Measurements from ENCODE around the gene EFNA2.

EFNA2 gene

GRCh38 chr19:1269065-1269477, 16.6 kb upstream of the EFNA2 start, which contains the start of gene CIRBP:
Gene CIRBP, plus strand, starts transcription at chr19:1269332. Its CDS starts 1,602 bp downstream, at chr19:1270934.
- H3K4me3 ChIP-seq (ENCODE audit: low read depth, low read length) = peak within 1 kb of the TSS; percentile 81
- no peak for TF ChIP-seq CTCF (IDR thresholded peaks at IDR 0.05; ENCODE audit: low read depth, low read length)

- TF ChIP-seq CTCF (IDR thresholded peaks at IDR 0.05; ENCODE audit: low read depth, low read length) = no peak
- peak overlapping the region; percentile 81 for H3K4me3 ChIP-seq (ENCODE audit: low read depth, low read length)
Observed at GRCh38 chr19:1269478-1270212, 16.0 kb upstream of the EFNA2 start.

- peak overlapping the region; percentile 81 for H3K4me3 ChIP-seq (ENCODE audit: low read depth, low read length)
- TF ChIP-seq CTCF (IDR thresholded peaks at IDR 0.05; ENCODE audit: low read depth, low read length) = no peak
Observed at GRCh38 chr19:1270213-1270853, 15.3 kb upstream of the EFNA2 start.

GRCh38 chr19:1270854-1271527, 14.7 kb upstream of the EFNA2 start:
- H3K4me3 ChIP-seq (ENCODE audit: low read depth, low read length) = peak overlapping the region; percentile 81
- TF ChIP-seq CTCF (IDR thresholded peaks at IDR 0.05; ENCODE audit: low read depth, low read length) = no peak

GRCh38 chr19:1271528-1272422, 13.9 kb upstream of the EFNA2 start:
- TF ChIP-seq CTCF (IDR thresholded peaks at IDR 0.05; ENCODE audit: low read depth, low read length) = no peak
- H3K4me3 ChIP-seq (ENCODE audit: low read depth, low read length) = no peak overlapping the region

GRCh38 chr19:1272423-1273262, 13.0 kb upstream of the EFNA2 start:
- H3K4me3 ChIP-seq (ENCODE audit: low read depth, low read length) = no peak overlapping the region
- TF ChIP-seq CTCF (IDR thresholded peaks at IDR 0.05; ENCODE audit: low read depth, low read length) = no peak
